B cell (primary cell): Measurements from ENCODE around the gene GAPT.

Experiments
- CTCF ChIP-seq: fragments of 200-600 bp; IDR thresholded peaks from one replicate; pipeline ENCODE4 v1.8.0; 2022; ENCODE audit warnings: antibody characterized with exemption, mild to moderate bottlenecking
- EZH2 ChIP-seq: IDR thresholded peaks from 2 replicates; pipeline ENCODE4 v1.6.1; 2012; ENCODE audit warnings: borderline replicate concordance, low read depth, mild to moderate bottlenecking, moderate library complexity, low read length; ENCODE audit not compliant: insufficient read depth, poor library complexity, severe bottlenecking

- TF ChIP-seq CTCF: no peak
- no peak for TF ChIP-seq EZH2
These were observed 53.7 kb downstream of the GAPT start for GRCh38 chr5:58544926-58545325.
